Measurements from ENCODE around the gene UBP1.
"Not testable (repeated sequence)": the region's sequence is repeated elsewhere in the genome, so short reads cannot be mapped to it uniquely, and the experiment has no call there.

Gene UBP1

GRCh38 chr3:33440328-33441224 lies at the start of gene UBP1:
Gene UBP1 (minus strand): TSS chr3:33440405. CDS start chr3:33439848, 557 bp downstream.
- peak; percentile 96 to 98 (median 97) for DNase-seq (ENCODE audit: low read depth in 3 of 3)

DNA sequence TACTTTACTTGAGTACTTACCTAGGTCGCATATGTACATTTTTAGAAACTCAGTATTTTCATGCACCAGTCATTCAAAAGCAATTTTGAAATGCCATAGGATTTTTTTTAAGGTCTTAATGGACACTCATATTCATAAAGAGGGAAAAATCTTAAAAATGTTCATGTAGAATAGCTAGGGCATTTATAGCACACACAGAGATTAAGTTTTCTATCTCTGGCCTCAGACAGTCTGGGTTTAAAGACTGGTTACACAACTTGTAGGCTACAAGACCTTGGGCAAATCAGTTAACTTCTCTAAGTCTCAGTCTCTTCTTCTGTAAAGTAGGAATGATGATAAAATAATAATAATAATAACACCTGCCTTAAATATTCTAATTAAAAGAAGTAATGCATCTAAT lies 48.5 kb upstream of the UBP1 start:
- DNase-seq (ENCODE audit: low read depth in 3 of 3), result no peak

GRCh38 chr3:33488246-33488645 lies 48.0 kb upstream of the UBP1 start:
- no peak for DNase-seq (ENCODE audit: low read depth in 3 of 3)

GRCh38 chr3:33482111-33482521 lies 41.9 kb upstream of the UBP1 start:
- DNase-seq (ENCODE audit: low read depth in 3 of 3), result no peak

- no peak for DNase-seq (ENCODE audit: low read depth in 3 of 3)
Measured at GRCh38 chr3:33474896-33475295, 34.7 kb upstream of the UBP1 start.

DNA sequence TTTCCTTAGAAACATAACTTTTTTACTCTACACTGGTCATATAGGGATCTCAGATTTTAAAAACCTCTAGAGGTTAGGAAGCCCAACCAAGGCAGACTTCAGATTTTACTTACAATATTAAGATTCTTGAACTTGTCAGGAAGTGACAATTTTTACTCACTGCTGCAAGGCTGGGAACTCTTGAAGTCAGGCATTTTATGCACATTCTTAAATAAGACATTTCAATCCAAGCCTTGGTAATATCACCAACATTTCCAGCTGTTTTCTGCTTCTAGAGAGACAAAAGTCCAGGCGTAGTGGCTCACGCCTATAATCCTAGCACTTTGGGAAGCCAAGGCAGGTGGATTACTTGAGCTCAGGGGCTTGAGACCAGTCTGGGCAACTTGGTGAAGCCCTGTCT lies 33.6 kb upstream of the UBP1 start:
- no peak for DNase-seq (ENCODE audit: low read depth in 3 of 3)

DNA sequence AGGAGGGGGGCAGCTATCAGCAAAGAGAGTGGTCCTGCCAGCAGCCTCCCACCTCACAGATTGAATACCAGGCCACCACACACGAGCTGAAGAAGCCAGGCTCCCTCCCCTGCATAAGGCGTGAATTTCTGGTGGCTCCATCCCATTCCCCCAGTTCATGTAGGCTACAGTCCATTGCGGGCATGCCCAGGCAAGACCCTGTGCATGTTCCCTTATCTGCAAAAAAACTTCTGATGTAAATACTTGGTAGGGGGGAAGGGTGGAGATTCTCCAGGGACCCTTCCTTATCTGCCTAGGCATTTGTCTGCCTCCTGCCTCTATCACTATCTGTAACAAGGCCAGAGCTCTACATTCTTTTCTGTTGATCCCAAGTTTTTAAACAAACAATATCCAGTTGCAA lies 27.6 kb upstream of the UBP1 start:
- no peak for DNase-seq (ENCODE audit: low read depth in 3 of 3)

DNA sequence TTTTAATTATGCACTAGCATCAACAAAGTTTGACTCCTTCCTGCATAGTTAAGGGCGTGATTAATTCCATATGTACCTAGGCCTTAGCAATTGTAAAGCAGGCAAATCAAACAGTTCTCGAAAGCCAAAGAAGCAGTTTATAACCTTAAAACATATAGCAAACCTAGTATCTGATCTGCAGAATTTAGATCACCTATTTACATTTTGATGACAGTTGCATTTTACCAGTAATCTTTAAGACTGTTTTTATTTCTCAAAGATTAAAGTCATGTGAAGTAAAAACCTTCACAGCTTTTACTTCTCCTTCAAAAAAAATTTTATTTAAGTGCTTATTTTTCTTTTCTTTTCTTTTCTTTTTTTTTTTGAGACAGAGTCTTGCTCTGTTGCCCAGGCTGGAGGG lies 20.9 kb upstream of the UBP1 start:
- DNase-seq (ENCODE audit: low read depth in 3 of 3), result no peak

GRCh38 chr3:33459577-33459976 lies 19.4 kb upstream of the UBP1 start:
- not testable (repeated sequence) for DNase-seq (ENCODE audit: low read depth in 3 of 3)

DNA sequence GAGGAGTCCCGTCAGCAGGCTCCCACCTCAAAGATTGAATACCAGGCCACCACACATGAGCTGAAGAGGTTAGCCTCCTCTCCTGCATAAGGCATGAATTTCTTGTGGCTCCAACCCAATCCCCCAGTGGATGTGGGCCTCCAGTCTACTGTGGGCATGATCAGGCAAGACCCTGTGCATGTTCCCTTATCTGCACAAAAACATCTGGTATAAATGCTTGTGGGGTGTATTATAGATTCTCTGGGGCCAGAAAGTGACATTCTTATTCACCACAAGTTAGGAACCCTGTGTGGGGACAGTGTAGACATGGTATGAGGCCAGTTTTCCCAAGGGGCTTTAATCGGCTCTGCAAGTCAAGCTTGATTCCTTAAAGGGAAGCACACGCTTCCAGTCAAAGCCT lies 18.2 kb upstream of the UBP1 start:
- DNase-seq (ENCODE audit: low read depth in 3 of 3), result no peak

DNA sequence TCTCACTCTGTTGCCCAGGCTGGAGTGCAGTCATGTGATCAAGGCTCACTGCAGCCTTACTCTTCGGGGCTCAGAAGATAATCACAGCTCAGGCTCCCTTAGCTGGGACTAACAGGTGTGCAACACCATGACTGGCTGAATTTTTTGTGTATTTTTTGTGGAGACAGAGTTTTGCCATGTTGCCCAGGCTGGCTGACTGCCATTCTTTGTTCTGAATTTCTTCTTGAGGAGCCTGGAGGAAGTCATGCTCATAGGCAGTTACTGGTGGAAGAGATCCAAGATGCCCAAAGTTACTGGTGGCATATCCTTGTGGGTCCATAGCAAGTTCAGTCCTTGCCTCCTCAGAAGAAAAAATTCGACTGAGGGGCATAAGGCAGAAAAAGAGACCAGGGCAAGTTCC lies 16.6 kb upstream of the UBP1 start:
- DNase-seq (ENCODE audit: low read depth in 3 of 3), result no peak

DNA sequence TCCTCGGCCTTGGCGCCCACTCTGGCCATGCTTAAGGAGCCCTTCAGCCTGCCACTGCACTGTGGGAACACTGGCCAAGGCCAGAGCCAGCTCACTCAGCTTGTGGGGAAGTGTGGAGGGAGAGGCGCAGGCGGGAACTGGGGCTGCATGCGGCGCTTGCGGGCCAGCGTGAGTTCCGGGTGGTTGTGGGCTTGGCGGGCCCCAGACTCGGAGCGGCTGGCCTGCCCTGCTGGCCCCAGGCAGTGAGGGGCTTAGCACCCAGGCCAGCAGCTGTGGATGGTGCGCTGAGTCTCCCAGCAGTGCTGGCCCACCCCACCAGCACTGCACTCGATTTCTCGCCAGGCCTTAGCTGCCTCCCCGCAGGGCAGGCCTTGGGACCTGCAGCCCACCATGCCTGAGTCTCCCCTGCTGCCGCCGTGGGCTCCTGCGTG lies 13.1 kb upstream of the UBP1 start:
- DNase-seq (ENCODE audit: low read depth in 3 of 3), result no peak

- DNase-seq (ENCODE audit: low read depth in 3 of 3), result not testable (repeated sequence)
Measured at GRCh38 chr3:33451994-33452393, 11.8 kb upstream of the UBP1 start.

- no peak for DNase-seq (ENCODE audit: low read depth in 3 of 3)
Measured at GRCh38 chr3:33447958-33448357, 7.8 kb upstream of the UBP1 start.

DNA sequence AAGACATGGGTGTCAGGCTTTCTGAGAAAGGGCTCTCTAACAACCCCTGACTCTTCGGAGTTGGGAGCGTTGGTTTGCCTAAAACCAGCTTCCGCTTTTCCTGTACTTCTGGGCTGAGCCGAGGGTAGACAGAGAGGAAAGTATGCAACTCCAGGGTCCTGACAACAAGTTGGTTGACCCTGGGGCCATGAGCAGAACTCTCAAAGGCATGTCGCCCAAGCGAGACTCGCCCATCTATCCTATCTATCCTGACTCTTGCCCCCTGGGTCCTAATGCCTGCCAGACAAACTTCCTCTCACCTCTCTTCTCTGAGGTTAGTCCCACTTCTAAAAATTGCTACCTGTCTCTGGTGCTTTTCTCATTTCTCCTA lies 7.0 kb upstream of the UBP1 start:
- DNase-seq (ENCODE audit: low read depth in 3 of 3), result not testable (repeated sequence)

DNA sequence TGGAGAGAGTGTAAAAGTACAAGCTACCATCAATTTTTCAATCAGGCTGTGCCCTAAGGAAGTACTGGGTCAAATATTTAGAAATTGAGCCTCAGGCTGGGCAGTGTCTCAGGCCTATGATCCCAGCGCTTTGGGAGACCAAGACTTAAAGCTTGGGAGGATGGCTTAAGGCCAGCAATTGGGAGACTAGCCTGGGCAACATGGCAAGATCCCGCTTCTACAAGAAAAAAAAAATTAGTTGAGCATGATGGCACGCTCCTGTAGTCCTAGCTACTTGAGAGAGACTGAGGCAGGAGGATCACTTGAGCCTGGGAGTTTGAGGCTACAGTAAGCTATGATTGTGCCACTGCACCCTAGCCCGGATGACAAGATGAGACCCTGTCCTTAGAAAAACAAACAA lies 2.0 kb upstream of the UBP1 start:
- DNase-seq (ENCODE audit: low read depth in 3 of 3), result no peak

GRCh38 chr3:33441225-33441976 lies 1.2 kb upstream of the UBP1 start:
- DNase-seq (ENCODE audit: low read depth in 3 of 3), result no peak

DNA sequence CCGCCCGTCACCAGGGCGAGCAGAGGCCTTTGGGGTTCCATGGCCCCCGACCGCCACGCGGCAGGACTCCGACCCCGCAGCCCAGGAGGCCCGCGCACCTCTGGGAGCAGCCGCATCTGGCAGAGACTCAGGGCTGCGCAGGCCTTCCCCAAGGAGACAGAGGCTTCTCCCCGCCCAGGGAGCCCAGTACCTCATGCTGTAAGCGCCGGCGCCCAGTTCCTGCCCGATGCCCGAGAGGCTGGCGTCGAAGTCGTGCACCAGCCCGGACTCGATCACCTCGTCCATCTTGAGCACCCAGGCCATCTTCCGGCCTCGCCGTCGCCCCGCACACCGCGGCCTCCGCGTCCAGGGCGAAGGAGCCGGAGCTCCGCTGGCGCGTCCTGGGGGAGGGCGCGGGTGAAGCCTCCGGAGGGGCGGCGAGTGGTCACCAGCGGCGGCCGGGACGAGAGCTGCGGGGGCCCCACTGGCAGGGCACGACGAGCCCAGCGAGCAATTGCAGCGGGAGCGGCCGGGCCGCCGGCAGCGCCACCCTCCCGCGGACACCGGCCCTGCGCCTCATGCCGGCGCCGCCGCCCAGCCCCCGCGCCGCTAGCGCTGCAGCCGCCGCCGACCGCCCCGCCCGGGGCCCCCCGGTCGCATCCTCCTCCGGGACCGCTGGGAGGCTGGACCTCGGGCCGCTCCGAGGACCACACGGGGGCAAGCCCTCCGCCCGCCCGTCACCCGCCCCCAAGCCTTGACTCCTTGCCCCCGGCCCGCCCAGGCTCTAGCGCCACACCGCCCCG lies 468 bp downstream of the UBP1 start:
- DNase-seq (ENCODE audit: low read depth in 3 of 3), result peak; percentile 9 to 36 (median 25)

DNA sequence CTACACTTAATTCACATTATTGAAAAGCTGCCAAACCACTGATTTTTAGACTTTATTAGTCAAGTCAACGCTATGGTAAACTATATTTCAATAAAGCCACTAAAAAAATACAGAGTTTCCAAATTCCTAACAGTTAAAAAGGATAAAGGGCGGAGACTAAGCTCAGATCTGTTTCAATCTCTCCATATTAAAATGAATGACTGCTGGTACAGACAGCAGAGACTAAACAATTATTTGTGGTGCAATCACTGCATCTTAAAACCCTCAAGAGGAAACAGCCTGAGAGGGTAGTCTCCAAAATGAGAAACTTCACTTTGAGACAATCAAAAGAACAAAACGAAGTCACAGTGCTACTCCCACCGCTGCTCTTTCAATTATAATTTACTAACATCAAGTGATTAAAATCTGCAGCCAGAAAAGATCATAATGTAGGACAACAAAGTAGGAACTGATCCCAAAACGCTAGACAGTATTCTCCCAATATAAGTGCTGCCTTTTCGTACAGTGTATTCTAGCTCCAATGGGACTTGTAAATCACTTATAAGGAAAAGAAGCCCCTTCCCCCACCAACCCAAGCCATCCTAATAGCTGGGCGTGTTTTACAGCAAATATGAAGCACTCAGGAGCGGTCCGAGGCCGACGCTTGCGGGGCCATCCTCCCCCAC lies 1.2 kb downstream of the UBP1 start:
- no peak for DNase-seq (ENCODE audit: low read depth in 3 of 3)

- no peak for DNase-seq (ENCODE audit: low read depth in 3 of 3)
Measured at GRCh38 chr3:33438284-33438668, 1.9 kb downstream of the UBP1 start.

GRCh38 chr3:33437556-33438283 lies 2.5 kb downstream of the UBP1 start:
- DNase-seq (ENCODE audit: low read depth in 3 of 3), result no peak

Data from stimulated activated CD4-positive, alpha-beta T cell treated with anti-CD3 and anti-CD28 coated beads, TNF-alpha, amount 100 ng/mL, for 48 hours (primary cell).